ENCODE results near the gene TUBGCP3.

TUBGCP3 gene

DNA sequence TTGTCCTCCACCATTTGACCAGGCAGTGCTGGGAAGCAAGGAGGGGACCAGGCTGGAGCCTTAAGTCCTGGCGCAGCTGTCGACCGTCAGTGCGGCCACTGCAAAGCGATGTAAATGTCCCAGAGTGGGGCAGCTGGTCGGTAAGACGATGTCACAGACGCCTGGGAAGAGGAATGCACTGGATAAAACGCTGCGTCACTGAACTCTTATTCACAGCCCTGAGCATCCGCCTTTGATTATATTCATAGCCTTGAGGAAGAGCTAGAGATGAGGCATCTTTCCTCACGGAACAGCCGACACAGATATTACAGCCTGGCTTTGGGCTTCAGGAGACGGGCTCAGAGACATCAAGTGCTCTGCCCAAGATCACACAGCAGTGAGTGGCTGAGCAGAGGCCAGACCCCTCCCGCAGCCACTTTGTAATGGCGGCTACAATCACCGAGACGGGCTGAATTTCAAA is 17.6 kb upstream of the TUBGCP3 start:
- Mint-ChIP-seq H3K9me3 (no peaks in the 10 kb centered on the region), H3K27ac (no peak overlapping the region), H3K4me1 (ENCODE audit: low read depth) (peaks cover 9% of the 10 kb centered on the region), H3K27me3 (peaks cover 29% of the 10 kb centered on the region), H3K36me3 (ENCODE audit: low read depth) (no peaks in the 10 kb centered on the region), H3K4me3 (peak overlapping the region; percentile 69)
- intact Hi-C loops (cut with micrococcal nuclease): loop anchor here (5.0 kb wide), 3 partner anchors 33 to 1133 kb away; no protein-coding TSS in a partner anchor

DNA sequence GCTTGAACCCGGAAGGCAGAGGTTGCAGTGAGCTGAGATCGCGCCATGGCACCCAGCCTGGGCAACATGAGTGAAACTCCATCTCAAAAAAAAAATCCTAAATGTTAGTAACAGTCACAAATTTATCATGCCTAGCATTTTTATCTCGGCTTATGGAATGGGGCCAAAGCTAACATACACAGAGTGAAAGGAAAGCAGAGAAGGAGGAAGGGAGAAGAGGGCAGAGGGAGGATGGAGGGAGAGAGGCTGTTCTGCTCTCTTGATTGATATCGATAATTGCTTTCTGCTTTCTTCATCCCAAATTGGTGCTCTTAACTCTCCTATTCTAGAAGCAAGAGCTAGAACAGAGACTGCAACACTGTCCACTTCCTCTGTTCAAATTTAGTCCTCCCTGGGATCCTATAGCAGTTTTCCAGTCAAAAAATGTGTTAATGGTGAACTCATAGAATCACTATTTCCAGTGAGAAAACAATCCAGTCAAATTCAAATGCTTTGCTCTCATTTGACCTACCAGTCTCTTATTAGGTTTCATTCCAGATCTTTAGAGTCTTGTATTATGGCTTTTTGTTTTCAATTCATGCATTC is 15.8 kb upstream of the TUBGCP3 start:
- H3K36me3 Mint-ChIP-seq (ENCODE audit: low read depth): no peaks in the 10 kb centered on the region
- intact Hi-C loops (cut with micrococcal nuclease): no loop called here

DNA sequence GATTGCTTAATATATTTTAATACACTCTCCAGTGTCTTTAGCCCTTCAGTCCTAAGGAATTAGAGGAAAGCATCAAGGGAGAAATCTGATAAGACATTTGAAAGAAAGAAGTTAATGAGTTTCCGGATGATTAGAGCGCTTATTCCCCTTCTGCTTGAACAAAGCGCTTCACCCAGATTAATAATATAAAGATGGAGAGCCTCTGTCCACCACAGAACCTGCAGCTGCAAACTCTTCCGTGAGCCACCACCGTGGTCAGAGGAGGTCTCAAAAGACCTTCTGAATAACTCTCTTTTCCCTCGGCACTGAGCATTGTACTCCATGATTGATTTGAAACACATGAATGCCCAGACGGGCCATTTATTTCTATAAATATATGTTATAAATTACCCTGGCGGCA is 14.2 kb upstream of the TUBGCP3 start:
- H3K27ac Mint-ChIP-seq: no peak overlapping the region
- intact Hi-C loops (cut with micrococcal nuclease): no loop called here
- no peak overlapping the region for H3K4me3 Mint-ChIP-seq
- H3K27me3 Mint-ChIP-seq: peaks cover 19% of the 10 kb centered on the region
- H3K36me3 Mint-ChIP-seq (ENCODE audit: low read depth): no peaks in the 10 kb centered on the region
- no peaks in the 10 kb centered on the region for H3K9me3 Mint-ChIP-seq
- peaks cover 9% of the 10 kb centered on the region for H3K4me1 Mint-ChIP-seq (ENCODE audit: low read depth)

More for the DNA sequence above, 15.8 kb upstream of the TUBGCP3 start:
- Mint-ChIP-seq H3K4me1 (ENCODE audit: low read depth) (peaks cover 9% of the 10 kb centered on the region), H3K27me3 (peaks cover 25% of the 10 kb centered on the region), H3K4me3 (no peak overlapping the region), H3K9me3 (no peaks in the 10 kb centered on the region), H3K27ac (no peak overlapping the region)

DNA sequence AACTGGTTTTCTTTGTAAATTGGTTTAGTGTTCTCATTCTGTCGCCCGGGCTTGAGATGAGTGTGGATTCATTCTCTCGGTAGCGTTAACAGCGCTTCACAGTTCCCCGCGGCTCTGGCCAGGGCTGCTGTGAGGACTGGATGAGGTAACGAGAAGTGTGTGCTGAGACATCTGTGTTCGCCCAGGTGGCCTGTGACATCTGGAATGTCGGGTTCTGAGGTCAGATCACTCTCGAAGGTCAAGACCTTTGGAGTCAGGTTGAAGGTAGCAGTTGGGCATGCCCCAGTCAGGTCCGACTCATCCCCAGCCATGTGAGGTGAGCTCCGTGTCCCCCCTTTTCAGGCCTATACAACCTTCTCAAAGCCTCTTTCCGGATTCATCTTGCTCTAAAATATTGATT is 13.4 kb upstream of the TUBGCP3 start:
- H3K27ac Mint-ChIP-seq: no peak overlapping the region
- intact Hi-C loops (cut with micrococcal nuclease): no loop called here
- peaks cover 19% of the 10 kb centered on the region for H3K27me3 Mint-ChIP-seq
- no peaks in the 10 kb centered on the region for H3K36me3 Mint-ChIP-seq (ENCODE audit: low read depth)
- peaks cover 6% of the 10 kb centered on the region for H3K4me1 Mint-ChIP-seq (ENCODE audit: low read depth)
- H3K4me3 Mint-ChIP-seq: no peak overlapping the region
- no peaks in the 10 kb centered on the region for H3K9me3 Mint-ChIP-seq

DNA sequence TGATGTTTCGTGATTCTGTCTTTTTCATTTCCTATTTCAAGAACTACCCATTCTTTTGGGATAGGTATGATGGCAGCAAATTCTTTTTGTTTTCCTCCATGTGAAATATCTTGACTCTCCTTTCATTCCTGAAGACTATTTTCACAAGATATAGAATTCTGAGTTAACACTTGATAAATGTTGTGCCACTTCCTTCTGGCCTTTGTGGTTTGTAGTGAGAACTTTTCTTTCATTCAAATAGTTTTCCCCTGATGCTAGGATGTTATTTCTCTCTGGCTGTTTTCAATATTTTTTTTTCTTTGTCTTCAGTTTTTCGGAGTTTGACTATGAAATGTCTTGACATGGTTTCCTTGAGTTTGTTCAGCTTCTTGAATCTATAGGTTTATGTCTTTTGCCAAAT is 8.3 kb upstream of the TUBGCP3 start:
- H3K27ac Mint-ChIP-seq: no peak overlapping the region
- H3K4me3 Mint-ChIP-seq: no peak overlapping the region
- H3K4me1 Mint-ChIP-seq (ENCODE audit: low read depth): no peaks in the 10 kb centered on the region
- H3K36me3 Mint-ChIP-seq (ENCODE audit: low read depth): no peaks in the 10 kb centered on the region
- intact Hi-C loops (cut with micrococcal nuclease): no loop called here
- peaks cover 9% of the 10 kb centered on the region for H3K27me3 Mint-ChIP-seq
- no peaks in the 10 kb centered on the region for H3K9me3 Mint-ChIP-seq

DNA sequence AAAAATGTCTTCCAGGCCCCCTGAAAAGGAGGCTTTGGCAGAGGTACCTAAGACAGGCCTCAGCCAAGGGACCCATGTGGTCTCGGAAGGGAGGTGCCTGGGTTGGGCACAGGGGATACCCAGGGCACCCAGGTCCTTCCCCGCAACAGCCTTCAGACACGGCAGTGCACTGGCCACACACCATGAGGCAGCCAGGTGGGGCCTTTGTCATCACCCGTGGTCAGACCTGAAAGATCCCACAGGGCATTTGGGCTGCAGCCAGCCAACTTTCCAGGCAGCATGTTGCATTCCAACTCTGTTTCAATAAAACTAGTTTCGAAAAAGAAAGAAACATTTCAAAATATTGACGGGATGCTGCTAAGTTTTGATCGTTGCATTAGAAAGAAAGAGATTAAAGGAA is 4.7 kb upstream of the TUBGCP3 start:
- intact Hi-C loops (cut with micrococcal nuclease): no loop called here
- peaks cover 13% of the 10 kb centered on the region for H3K4me1 Mint-ChIP-seq (ENCODE audit: low read depth)
- H3K4me3 Mint-ChIP-seq: no peak overlapping the region
- no peak overlapping the region for H3K27ac Mint-ChIP-seq
- H3K36me3 Mint-ChIP-seq (ENCODE audit: low read depth): peaks cover 8% of the 10 kb centered on the region
- H3K27me3 Mint-ChIP-seq: peaks cover 7% of the 10 kb centered on the region
- no peaks in the 10 kb centered on the region for H3K9me3 Mint-ChIP-seq

DNA sequence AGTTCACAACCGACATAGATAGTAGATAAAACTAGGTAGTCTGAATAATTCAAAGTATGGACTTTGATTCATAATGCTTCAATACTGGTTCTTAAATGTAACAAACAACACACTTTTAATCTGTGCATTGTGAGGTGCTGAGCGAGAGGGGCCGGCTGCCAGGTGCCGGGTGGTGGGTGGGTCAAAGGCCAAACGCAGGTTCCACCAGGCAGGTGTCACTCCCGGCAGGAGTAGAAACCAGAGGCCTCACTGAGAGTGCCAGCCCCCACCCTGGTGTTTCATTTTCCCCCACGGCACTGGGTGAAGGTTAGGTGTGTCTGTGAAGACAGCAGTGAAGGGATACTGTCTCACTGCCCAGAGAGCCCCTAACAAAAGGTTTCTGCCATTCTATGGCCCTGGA is 4.2 kb upstream of the TUBGCP3 start:
- intact Hi-C loops (cut with micrococcal nuclease): no loop called here
- Mint-ChIP-seq H3K9me3 (no peaks in the 10 kb centered on the region), H3K4me3 (no peak overlapping the region), H3K4me1 (ENCODE audit: low read depth) (peaks cover 16% of the 10 kb centered on the region), H3K27ac (no peak overlapping the region), H3K27me3 (peaks cover 6% of the 10 kb centered on the region), H3K36me3 (ENCODE audit: low read depth) (peaks cover 13% of the 10 kb centered on the region)

DNA sequence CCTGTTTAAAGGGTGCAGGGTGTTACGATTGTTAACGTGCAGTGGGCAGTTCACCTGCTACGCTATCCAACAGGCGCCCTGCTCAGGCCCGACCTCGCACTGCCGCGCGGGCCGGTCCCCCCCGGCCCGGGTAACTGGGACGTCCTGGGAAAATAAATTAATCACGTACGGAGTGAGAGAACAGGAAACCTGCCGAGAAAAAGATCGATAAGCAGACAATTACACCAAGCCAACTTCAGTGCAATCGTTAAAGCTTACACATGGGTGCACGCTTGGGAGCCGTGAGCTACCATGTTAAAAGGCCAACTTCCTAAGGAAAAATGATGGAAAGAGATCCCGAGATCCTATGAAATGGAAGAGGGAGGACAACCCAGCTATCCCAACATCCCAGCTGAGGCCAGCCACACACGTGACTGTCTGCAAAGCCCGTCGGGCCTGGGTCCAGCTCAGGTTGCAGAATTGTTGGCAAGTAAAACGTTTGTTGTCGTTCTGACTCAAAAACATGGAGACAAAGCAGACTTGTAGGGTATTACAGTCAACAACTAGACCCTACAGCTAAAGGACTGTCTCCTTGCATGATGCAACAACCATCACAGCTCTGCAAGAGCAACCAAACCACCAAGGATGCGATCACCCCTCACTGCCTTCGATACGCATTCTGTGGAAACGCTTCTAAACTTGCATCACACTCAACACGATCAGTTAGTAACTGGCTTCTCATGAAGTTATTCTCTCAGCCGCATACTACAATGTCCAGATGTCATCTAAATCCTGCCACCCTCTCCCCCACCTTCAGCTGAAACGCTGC is 741 bp upstream of the TUBGCP3 start:
- peak overlapping the region; percentile 92 for H3K4me3 Mint-ChIP-seq
- H3K4me1 Mint-ChIP-seq (ENCODE audit: low read depth): peaks cover 32% of the 10 kb centered on the region
- no peaks in the 10 kb centered on the region for H3K9me3 Mint-ChIP-seq
- H3K27ac Mint-ChIP-seq: peak overlapping the region; percentile 96
- peaks cover 6% of the 10 kb centered on the region for H3K27me3 Mint-ChIP-seq
- intact Hi-C loops (cut with micrococcal nuclease): loop anchor here (1.0 to 10.0 kb wide), 2 partner anchors 18 to 106 kb away; partner anchors contain the start of gene ATP11A
- H3K36me3 Mint-ChIP-seq (ENCODE audit: low read depth): peaks cover 16% of the 10 kb centered on the region

DNA sequence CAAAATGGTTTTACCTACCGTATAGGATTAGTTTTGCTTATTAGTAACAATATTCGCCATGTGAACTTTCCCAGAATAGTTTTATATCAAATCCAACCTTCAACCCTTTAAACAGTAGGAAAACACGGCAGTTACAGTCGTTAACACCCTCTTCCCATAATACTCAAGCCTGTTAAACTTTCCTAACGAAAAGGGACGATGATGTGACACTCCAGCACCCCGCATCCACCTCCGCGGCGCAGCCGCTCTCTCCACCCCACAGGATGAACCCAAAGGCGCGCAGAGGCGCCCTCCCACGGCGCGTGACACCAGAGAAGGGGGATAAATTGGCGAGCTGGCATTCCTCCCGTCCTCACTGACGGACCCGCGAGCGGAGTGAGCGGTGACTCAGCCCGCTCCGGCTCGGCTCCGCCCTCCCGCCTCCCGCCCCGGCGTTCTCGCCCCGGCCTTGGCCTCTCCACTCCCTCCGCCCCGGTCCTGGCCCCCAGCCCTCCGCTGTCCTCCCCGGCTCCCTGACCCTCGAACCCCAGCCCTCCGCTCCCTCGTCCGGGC is 665 bp downstream of the TUBGCP3 start:
- intact Hi-C loops (cut with micrococcal nuclease): loop anchor here (10.0 kb wide), 1 partner anchor 108 kb away; the partner anchor contains the start of gene ATP11A
- Mint-ChIP-seq H3K4me1 (ENCODE audit: low read depth) (peaks cover 41% of the 10 kb centered on the region), H3K4me3 (peak overlapping the region; percentile 92), H3K27ac (peak overlapping the region; percentile 96), H3K27me3 (no peaks in the 10 kb centered on the region), H3K36me3 (ENCODE audit: low read depth) (peaks cover 19% of the 10 kb centered on the region), H3K9me3 (no peaks in the 10 kb centered on the region)

DNA sequence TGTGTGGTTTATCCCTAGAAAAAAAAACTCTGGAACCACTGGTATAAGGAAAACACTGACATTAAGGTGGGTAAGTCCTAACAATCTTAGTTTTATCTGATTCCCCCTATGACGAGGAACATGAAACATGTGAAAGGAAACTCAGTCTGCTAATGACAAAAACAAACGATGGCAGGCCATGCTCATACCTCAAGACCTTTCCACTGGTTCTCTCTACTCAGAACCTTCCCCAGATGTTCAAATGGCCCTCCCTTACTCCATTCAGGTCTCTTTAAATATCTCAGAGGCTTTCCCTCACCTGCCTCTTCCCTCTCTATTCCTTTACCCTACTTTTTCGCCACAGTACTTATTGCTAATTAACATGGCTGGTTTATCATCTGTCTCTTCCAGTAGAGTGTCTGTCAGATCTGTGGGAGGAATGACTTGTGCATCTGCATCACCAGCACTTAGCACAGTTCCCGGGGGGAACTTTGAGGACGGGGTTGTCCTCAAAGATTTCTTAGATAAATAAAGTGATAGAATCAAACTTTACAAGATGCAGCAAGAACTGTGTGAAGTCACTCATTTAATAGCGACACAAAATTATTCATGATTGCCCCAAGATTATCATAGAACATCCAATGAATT is 1.5 kb downstream of the TUBGCP3 start:
- Mint-ChIP-seq H3K27ac (peak overlapping the region; percentile 96), H3K36me3 (ENCODE audit: low read depth) (peaks cover 27% of the 10 kb centered on the region), H3K4me1 (ENCODE audit: low read depth) (peaks cover 49% of the 10 kb centered on the region), H3K27me3 (no peaks in the 10 kb centered on the region), H3K4me3 (peak overlapping the region; percentile 92), H3K9me3 (no peaks in the 10 kb centered on the region)
- intact Hi-C loops (cut with micrococcal nuclease): loop anchor here (10.0 kb wide), 1 partner anchor 108 kb away; the partner anchor contains the start of gene ATP11A

DNA sequence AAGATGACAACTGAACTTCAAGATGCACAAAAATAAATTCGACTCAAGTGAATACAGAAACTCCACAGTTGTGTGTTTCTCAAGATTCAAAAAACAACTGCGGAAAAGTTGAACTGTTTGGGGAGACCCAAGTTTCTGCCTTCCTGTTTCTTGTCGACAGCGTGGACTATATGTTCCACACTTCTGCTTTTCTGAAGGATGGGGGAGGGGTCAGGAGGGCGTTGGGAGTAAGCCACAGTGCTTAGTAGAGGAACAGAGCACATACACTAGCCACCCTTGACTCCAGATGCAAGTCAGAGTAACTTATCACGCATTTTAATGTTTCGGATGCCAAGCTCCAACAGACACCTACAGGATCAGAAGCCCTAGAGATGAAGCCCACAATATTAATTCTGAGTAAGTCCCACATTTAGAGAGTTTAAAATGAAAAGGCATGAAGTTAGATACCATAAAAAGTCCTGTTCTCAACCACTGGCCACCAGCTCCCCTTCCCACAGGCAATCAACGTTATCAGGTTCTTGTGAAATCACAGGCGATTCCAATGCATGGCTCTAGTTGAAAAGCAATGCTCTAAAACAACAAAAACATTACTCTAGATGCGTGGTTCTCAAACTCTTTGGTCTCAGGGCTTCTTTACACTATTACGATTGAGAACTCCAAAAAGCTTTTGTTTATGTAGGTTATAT is 4.2 kb downstream of the TUBGCP3 start:
- peak overlapping the region; percentile 56 for H3K4me3 Mint-ChIP-seq
- no peaks in the 10 kb centered on the region for H3K9me3 Mint-ChIP-seq
- H3K27ac Mint-ChIP-seq: peak overlapping the region; percentile 87
- H3K27me3 Mint-ChIP-seq: no peaks in the 10 kb centered on the region
- peaks cover 35% of the 10 kb centered on the region for H3K36me3 Mint-ChIP-seq (ENCODE audit: low read depth)
- peaks cover 60% of the 10 kb centered on the region for H3K4me1 Mint-ChIP-seq (ENCODE audit: low read depth)
- intact Hi-C loops (cut with micrococcal nuclease): loop anchor here (2.0 to 10.0 kb wide), 2 partner anchors 23 to 111 kb away; partner anchors contain the start of gene ATP11A

DNA sequence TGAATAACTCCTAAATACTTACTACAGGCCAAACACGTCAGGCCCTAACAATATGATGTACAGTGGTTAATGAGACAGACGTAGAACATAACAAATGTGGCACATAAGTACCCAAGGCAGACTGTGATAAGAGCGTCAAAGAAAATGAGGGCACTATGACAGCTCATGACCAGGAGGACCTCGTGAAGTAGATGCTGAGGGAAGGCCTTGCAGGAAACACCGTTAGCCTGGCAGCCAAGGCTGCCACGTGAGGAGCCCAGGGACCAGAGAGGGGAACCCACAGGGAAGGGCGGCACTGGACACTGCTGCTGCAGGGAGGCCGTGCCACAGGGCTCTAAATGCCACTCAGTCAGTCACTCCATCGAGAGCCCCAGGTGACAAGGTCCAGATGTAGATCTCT is 5.7 kb downstream of the TUBGCP3 start:
- peak overlapping the region; percentile 87 for H3K27ac Mint-ChIP-seq
- H3K4me1 Mint-ChIP-seq (ENCODE audit: low read depth): peaks cover 57% of the 10 kb centered on the region
- H3K9me3 Mint-ChIP-seq: no peaks in the 10 kb centered on the region
- peak overlapping the region; percentile 51 for H3K4me3 Mint-ChIP-seq
- peaks cover 28% of the 10 kb centered on the region for H3K36me3 Mint-ChIP-seq (ENCODE audit: low read depth)
- H3K27me3 Mint-ChIP-seq: no peaks in the 10 kb centered on the region
- intact Hi-C loops (cut with micrococcal nuclease): loop anchor here (2.0 to 10.0 kb wide), 2 partner anchors 25 to 113 kb away; partner anchors contain the start of gene ATP11A

DNA sequence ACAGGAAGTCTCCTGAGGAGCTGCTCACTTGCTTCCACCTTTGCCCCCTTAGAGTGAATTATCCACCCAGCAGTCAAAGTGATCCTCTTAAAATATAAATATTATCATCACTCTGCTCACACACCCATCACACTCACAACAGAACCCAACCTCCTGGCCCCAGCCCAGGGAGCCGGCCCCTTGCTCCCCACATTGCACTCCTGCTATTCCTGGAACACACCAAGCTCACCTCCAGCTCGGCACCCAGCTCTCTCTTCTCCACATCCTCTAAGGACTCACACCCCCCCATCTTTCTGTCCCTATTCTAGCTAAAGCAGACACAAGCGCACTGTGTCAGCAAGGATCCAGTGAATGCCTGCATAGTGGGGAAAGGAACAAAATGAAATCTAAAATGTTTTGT is 7.0 kb downstream of the TUBGCP3 start:
- intact Hi-C loops (cut with micrococcal nuclease): loop anchor here (10.0 kb wide), 1 partner anchor 114 kb away; the partner anchor contains the start of gene ATP11A

More for the DNA sequence above, 7.0 kb downstream of the TUBGCP3 start:
- H3K27ac Mint-ChIP-seq: peak overlapping the region; percentile 87
- peaks cover 24% of the 10 kb centered on the region for H3K36me3 Mint-ChIP-seq (ENCODE audit: low read depth)
- no peaks in the 10 kb centered on the region for H3K27me3 Mint-ChIP-seq
- H3K4me3 Mint-ChIP-seq: no peak overlapping the region
- peaks cover 53% of the 10 kb centered on the region for H3K4me1 Mint-ChIP-seq (ENCODE audit: low read depth)
- H3K9me3 Mint-ChIP-seq: no peaks in the 10 kb centered on the region

All from dendritic cell treated with granulocyte-macrophage colony-stimulating factor and Interleukin-4, amounts not matched to agents 40 ng/mL and 50 ng/mL, for 4 days (primary cell).